HL-60 (cell line): Measurements from ENCODE around the gene C10orf143.
A peak's percentile ranks its signal among the peaks of the same experiment; 100 is the strongest.

ENCODE experiments used
- DNase-seq, 2 experiments: peaks; one replicate each; pipeline ENCODE4 v3.0.0-alpha.2; 2010 to 2020; ENCODE audit warnings: low read depth in 1 of 2, low spot score in 1 of 2
- H3K27ac ChIP-seq: fragments of 250-450 bp; sonication (Bioruptor Pico); replicated peaks from 2 replicates; pipeline ENCODE4 v1.5.1; 2020; ENCODE audit warnings: mild to moderate bottlenecking, moderate library complexity
- H3K27me3 ChIP-seq: fragments of 250-450 bp; sonication (Bioruptor Pico); 2 replicates; pipeline ENCODE4 v1.5.1; 2021; ENCODE audit warnings: mild to moderate bottlenecking, moderate library complexity; ENCODE audit not compliant: insufficient read depth, poor library complexity, severe bottlenecking
- H3K4me3 ChIP-seq: replicated peaks from 2 replicates; pipeline ENCODE4 v1.5.1; 2011; ENCODE audit warnings: mild to moderate bottlenecking, control low read depth, low read length; ENCODE audit not compliant: insufficient read depth
- GABPA ChIP-seq: IDR thresholded peaks from 2 replicates; pipeline ENCODE4 v1.6.1; 2012; ENCODE audit warnings: low read depth
- POLR2AphosphoS5 ChIP-seq: IDR thresholded peaks from 2 replicates; pipeline ENCODE4 v1.6.1; 2012; ENCODE audit warnings: low read depth
- SPI1 ChIP-seq: IDR thresholded peaks from 2 replicates; pipeline ENCODE4 v1.6.1; 2012; ENCODE audit warnings: low read depth, mild to moderate bottlenecking, borderline replicate concordance
- long read RNA-seq: library from polyadenylated mRNA; unstranded; transcript quantifications from one replicate; pipeline ENCODE4 v2.0.0, GENCODE V29; 2020
- TF ChIP-seq, protein P1 (sequence below): IDR thresholded peaks from 2 replicates; pipeline ENCODE4 v1.6.1; 2012; ENCODE audit warnings: low read depth; ENCODE audit not compliant: insufficient replicate concordance
- TF ChIP-seq, protein P2 (sequence below): IDR thresholded peaks from one replicate; pipeline ENCODE4 v1.5.1; 2011; ENCODE audit warnings: low read length, control low read depth, inconsistent platforms; ENCODE audit not compliant: insufficient read depth

Gene C10orf143
- long read RNA-seq, partial matches to known transcripts, result 0 of 5 reads
- long read RNA-seq, other reads (novel, unspliced or antisense), result 5 of 5 reads

- Histone ChIP-seq H3K27ac (peak within 1 kb of the TSS; percentile 86), H3K27me3 (no peaks in the 10 kb centered on the region), H3K4me3 (peak within 1 kb of the TSS; percentile 87)
- DNase-seq, result peak; percentile 93 to 97
- no peak for TF ChIP-seq GABPA
- peak; percentile 1; the same call in 1 of the 2 replicates for TF ChIP-seq SPI1
- TF ChIP-seq POLR2AphosphoS5, result peak; percentile 94
- TF ChIP-seq, protein P1, sequence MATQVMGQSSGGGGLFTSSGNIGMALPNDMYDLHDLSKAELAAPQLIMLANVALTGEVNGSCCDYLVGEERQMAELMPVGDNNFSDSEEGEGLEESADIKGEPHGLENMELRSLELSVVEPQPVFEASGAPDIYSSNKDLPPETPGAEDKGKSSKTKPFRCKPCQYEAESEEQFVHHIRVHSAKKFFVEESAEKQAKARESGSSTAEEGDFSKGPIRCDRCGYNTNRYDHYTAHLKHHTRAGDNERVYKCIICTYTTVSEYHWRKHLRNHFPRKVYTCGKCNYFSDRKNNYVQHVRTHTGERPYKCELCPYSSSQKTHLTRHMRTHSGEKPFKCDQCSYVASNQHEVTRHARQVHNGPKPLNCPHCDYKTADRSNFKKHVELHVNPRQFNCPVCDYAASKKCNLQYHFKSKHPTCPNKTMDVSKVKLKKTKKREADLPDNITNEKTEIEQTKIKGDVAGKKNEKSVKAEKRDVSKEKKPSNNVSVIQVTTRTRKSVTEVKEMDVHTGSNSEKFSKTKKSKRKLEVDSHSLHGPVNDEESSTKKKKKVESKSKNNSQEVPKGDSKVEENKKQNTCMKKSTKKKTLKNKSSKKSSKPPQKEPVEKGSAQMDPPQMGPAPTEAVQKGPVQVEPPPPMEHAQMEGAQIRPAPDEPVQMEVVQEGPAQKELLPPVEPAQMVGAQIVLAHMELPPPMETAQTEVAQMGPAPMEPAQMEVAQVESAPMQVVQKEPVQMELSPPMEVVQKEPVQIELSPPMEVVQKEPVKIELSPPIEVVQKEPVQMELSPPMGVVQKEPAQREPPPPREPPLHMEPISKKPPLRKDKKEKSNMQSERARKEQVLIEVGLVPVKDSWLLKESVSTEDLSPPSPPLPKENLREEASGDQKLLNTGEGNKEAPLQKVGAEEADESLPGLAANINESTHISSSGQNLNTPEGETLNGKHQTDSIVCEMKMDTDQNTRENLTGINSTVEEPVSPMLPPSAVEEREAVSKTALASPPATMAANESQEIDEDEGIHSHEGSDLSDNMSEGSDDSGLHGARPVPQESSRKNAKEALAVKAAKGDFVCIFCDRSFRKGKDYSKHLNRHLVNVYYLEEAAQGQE, result no peak
- TF ChIP-seq, protein P2, sequence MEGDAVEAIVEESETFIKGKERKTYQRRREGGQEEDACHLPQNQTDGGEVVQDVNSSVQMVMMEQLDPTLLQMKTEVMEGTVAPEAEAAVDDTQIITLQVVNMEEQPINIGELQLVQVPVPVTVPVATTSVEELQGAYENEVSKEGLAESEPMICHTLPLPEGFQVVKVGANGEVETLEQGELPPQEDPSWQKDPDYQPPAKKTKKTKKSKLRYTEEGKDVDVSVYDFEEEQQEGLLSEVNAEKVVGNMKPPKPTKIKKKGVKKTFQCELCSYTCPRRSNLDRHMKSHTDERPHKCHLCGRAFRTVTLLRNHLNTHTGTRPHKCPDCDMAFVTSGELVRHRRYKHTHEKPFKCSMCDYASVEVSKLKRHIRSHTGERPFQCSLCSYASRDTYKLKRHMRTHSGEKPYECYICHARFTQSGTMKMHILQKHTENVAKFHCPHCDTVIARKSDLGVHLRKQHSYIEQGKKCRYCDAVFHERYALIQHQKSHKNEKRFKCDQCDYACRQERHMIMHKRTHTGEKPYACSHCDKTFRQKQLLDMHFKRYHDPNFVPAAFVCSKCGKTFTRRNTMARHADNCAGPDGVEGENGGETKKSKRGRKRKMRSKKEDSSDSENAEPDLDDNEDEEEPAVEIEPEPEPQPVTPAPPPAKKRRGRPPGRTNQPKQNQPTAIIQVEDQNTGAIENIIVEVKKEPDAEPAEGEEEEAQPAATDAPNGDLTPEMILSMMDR, result no peak
These were observed at the start of gene C10orf143 for GRCh38 chr10:130110246-130111112. Gene C10orf143 (minus strand): TSS chr10:130110830. CDS start chr10:130110772, 58 bp downstream.

- no peak for DNase-seq
- H3K27ac ChIP-seq, result no peak overlapping the region
- TF ChIP-seq POLR2AphosphoS5 (no peak), GABPA (no peak), SPI1 (no peak)
- TF ChIP-seq, protein P1, result no peak
- TF ChIP-seq, protein P2, result no peak
These were observed 48.7 kb upstream of the C10orf143 start for GRCh38 chr10:130159192-130159794.

GRCh38 chr10:130146042-130146441 lies 35.4 kb upstream of the C10orf143 start:
- H3K27ac ChIP-seq, result no peak overlapping the region
- H3K4me3 ChIP-seq, result no peak overlapping the region
- H3K27me3 ChIP-seq, result no peaks in the 10 kb centered on the region
- DNase-seq, result no peak
- TF ChIP-seq, protein P2, result no peak
- no peak for TF ChIP-seq POLR2AphosphoS5
- TF ChIP-seq GABPA, result no peak

More at GRCh38 chr10:130159192-130159794, 48.7 kb upstream of the C10orf143 start:
- Histone ChIP-seq H3K4me3 (no peak overlapping the region), H3K27me3 (no peaks in the 10 kb centered on the region)
